Measurements from ENCODE around the gene STX18.

STX18 gene

GRCh38 chr4:4401036-4401435 lies 140.8 kb downstream of the STX18 start:
- Histone ChIP-seq H3K36me3 (ENCODE audit: insufficient read depth, insufficient read length, low read length) (no peaks in the 10 kb centered on the region), H3K27me3 (ENCODE audit: insufficient read depth, insufficient read length) (no peaks in the 10 kb centered on the region), H3K4me3 (ENCODE audit: insufficient read length, low read depth) (no peak overlapping the region), H3K9ac (ENCODE audit: insufficient read length, low read depth) (peak overlapping the region; percentile 13), H3K9me3 (ENCODE audit: insufficient read depth, low read length) (no peaks in the 10 kb centered on the region), H3K4me1 (ENCODE audit: insufficient read depth, insufficient read length) (peaks cover 23% of the 10 kb centered on the region)
- no peak for DNase-seq (ENCODE audit: low read depth, low spot score)
- TF ChIP-seq YY1 (IDR thresholded peaks at IDR 0.05; ENCODE audit: insufficient read depth, insufficient read length) (no peak), SUZ12 (IDR thresholded peaks at IDR 0.05; ENCODE audit: extremely low read depth, insufficient read depth, insufficient read length) (no peak), ZNF274 (IDR thresholded peaks at IDR 0.05; ENCODE audit: low read depth, low read length) (no peak)

- Histone ChIP-seq H3K4me1 (ENCODE audit: insufficient read depth, insufficient read length) (peaks cover 17% of the 10 kb centered on the region), H3K27me3 (ENCODE audit: insufficient read depth, insufficient read length) (peaks cover 9% of the 10 kb centered on the region), H3K36me3 (ENCODE audit: insufficient read depth, insufficient read length, low read length) (peaks cover 7% of the 10 kb centered on the region), H3K9ac (ENCODE audit: insufficient read length, low read depth) (no peak overlapping the region), H3K9me3 (ENCODE audit: insufficient read depth, low read length) (no peaks in the 10 kb centered on the region), H3K4me3 (ENCODE audit: insufficient read length, low read depth) (no peak overlapping the region)
- no peak for DNase-seq (ENCODE audit: low read depth, low spot score)
- TF ChIP-seq ZNF274 (IDR thresholded peaks at IDR 0.05; ENCODE audit: low read depth, low read length), result no peak
- TF ChIP-seq SUZ12 (IDR thresholded peaks at IDR 0.05; ENCODE audit: extremely low read depth, insufficient read depth, insufficient read length), result no peak
- no peak for TF ChIP-seq YY1 (IDR thresholded peaks at IDR 0.05; ENCODE audit: insufficient read depth, insufficient read length)
These were observed 143.4 kb downstream of the STX18 start for GRCh38 chr4:4398430-4398829.

- TF ChIP-seq ZNF274 (IDR thresholded peaks at IDR 0.05; ENCODE audit: low read depth, low read length) (no peak), YY1 (IDR thresholded peaks at IDR 0.05; ENCODE audit: insufficient read depth, insufficient read length) (no peak), SUZ12 (IDR thresholded peaks at IDR 0.05; ENCODE audit: extremely low read depth, insufficient read depth, insufficient read length) (no peak)
- no peaks in the 10 kb centered on the region for H3K9me3 ChIP-seq (ENCODE audit: insufficient read depth, low read length)
- H3K4me3 ChIP-seq (ENCODE audit: insufficient read length, low read depth), result no peak overlapping the region
- H3K9ac ChIP-seq (ENCODE audit: insufficient read length, low read depth), result no peak overlapping the region
- DNase-seq (ENCODE audit: low read depth, low spot score), result no peak
- peaks cover 10% of the 10 kb centered on the region for H3K27me3 ChIP-seq (ENCODE audit: insufficient read depth, insufficient read length)
- peaks cover 17% of the 10 kb centered on the region for H3K4me1 ChIP-seq (ENCODE audit: insufficient read depth, insufficient read length)
- peaks cover 10% of the 10 kb centered on the region for H3K36me3 ChIP-seq (ENCODE audit: insufficient read depth, insufficient read length, low read length)
These were observed 144.4 kb downstream of the STX18 start for GRCh38 chr4:4397441-4397819.

- peaks cover 10% of the 10 kb centered on the region for H3K27me3 ChIP-seq (ENCODE audit: insufficient read depth, insufficient read length)
- H3K9me3 ChIP-seq (ENCODE audit: insufficient read depth, low read length), result no peaks in the 10 kb centered on the region
- peak; percentile 22 for DNase-seq (ENCODE audit: low read depth, low spot score)
- H3K36me3 ChIP-seq (ENCODE audit: insufficient read depth, insufficient read length, low read length), result peaks cover 15% of the 10 kb centered on the region
- TF ChIP-seq YY1 (IDR thresholded peaks at IDR 0.05; ENCODE audit: insufficient read depth, insufficient read length) (no peak), SUZ12 (IDR thresholded peaks at IDR 0.05; ENCODE audit: extremely low read depth, insufficient read depth, insufficient read length) (no peak), ZNF274 (IDR thresholded peaks at IDR 0.05; ENCODE audit: low read depth, low read length) (no peak)
- no peak overlapping the region for H3K9ac ChIP-seq (ENCODE audit: insufficient read length, low read depth)
- no peak overlapping the region for H3K4me3 ChIP-seq (ENCODE audit: insufficient read length, low read depth)
- H3K4me1 ChIP-seq (ENCODE audit: insufficient read depth, insufficient read length), result peaks cover 16% of the 10 kb centered on the region
These were observed 145.0 kb downstream of the STX18 start for GRCh38 chr4:4396628-4397440.

- Histone ChIP-seq H3K36me3 (ENCODE audit: insufficient read depth, insufficient read length, low read length) (peaks cover 20% of the 10 kb centered on the region), H3K27me3 (ENCODE audit: insufficient read depth, insufficient read length) (peaks cover 10% of the 10 kb centered on the region), H3K9ac (ENCODE audit: insufficient read length, low read depth) (no peak overlapping the region), H3K9me3 (ENCODE audit: insufficient read depth, low read length) (no peaks in the 10 kb centered on the region), H3K4me1 (ENCODE audit: insufficient read depth, insufficient read length) (peaks cover 10% of the 10 kb centered on the region), H3K4me3 (ENCODE audit: insufficient read length, low read depth) (no peak overlapping the region)
- DNase-seq (ENCODE audit: low read depth, low spot score), result no peak
- TF ChIP-seq ZNF274 (IDR thresholded peaks at IDR 0.05; ENCODE audit: low read depth, low read length) (no peak), SUZ12 (IDR thresholded peaks at IDR 0.05; ENCODE audit: extremely low read depth, insufficient read depth, insufficient read length) (no peak), YY1 (IDR thresholded peaks at IDR 0.05; ENCODE audit: insufficient read depth, insufficient read length) (no peak)
These were observed 145.8 kb downstream of the STX18 start for GRCh38 chr4:4395849-4396627.

GRCh38 chr4:4395371-4395770 lies 146.5 kb downstream of the STX18 start:
- H3K36me3 ChIP-seq (ENCODE audit: insufficient read depth, insufficient read length, low read length), result peaks cover 20% of the 10 kb centered on the region
- no peaks in the 10 kb centered on the region for H3K9me3 ChIP-seq (ENCODE audit: insufficient read depth, low read length)
- H3K9ac ChIP-seq (ENCODE audit: insufficient read length, low read depth), result no peak overlapping the region
- peaks cover 14% of the 10 kb centered on the region for H3K27me3 ChIP-seq (ENCODE audit: insufficient read depth, insufficient read length)
- DNase-seq (ENCODE audit: low read depth, low spot score), result no peak
- H3K4me1 ChIP-seq (ENCODE audit: insufficient read depth, insufficient read length), result peaks cover 6% of the 10 kb centered on the region
- H3K4me3 ChIP-seq (ENCODE audit: insufficient read length, low read depth), result no peak overlapping the region
- TF ChIP-seq YY1 (IDR thresholded peaks at IDR 0.05; ENCODE audit: insufficient read depth, insufficient read length), result no peak
- no peak for TF ChIP-seq ZNF274 (IDR thresholded peaks at IDR 0.05; ENCODE audit: low read depth, low read length)
- no peak for TF ChIP-seq SUZ12 (IDR thresholded peaks at IDR 0.05; ENCODE audit: extremely low read depth, insufficient read depth, insufficient read length)

- no peak for DNase-seq (ENCODE audit: low read depth, low spot score)
- Histone ChIP-seq H3K4me1 (ENCODE audit: insufficient read depth, insufficient read length) (peaks cover 6% of the 10 kb centered on the region), H3K9ac (ENCODE audit: insufficient read length, low read depth) (no peak overlapping the region), H3K36me3 (ENCODE audit: insufficient read depth, insufficient read length, low read length) (peaks cover 20% of the 10 kb centered on the region), H3K27me3 (ENCODE audit: insufficient read depth, insufficient read length) (peaks cover 21% of the 10 kb centered on the region), H3K4me3 (ENCODE audit: insufficient read length, low read depth) (no peak overlapping the region), H3K9me3 (ENCODE audit: insufficient read depth, low read length) (no peaks in the 10 kb centered on the region)
- TF ChIP-seq ZNF274 (IDR thresholded peaks at IDR 0.05; ENCODE audit: low read depth, low read length) (no peak), YY1 (IDR thresholded peaks at IDR 0.05; ENCODE audit: insufficient read depth, insufficient read length) (no peak), SUZ12 (IDR thresholded peaks at IDR 0.05; ENCODE audit: extremely low read depth, insufficient read depth, insufficient read length) (no peak)
These were observed 147.2 kb downstream of the STX18 start for GRCh38 chr4:4394644-4395043.

All from NT2/D1 (cell line).